CD4-positive, alpha-beta memory T cell (primary cell): Measurements from ENCODE around the gene CCDC110. TPM values are rescaled to one million over a fixed set of nuclear protein-coding genes. Genes with fewer than 3 reads are reported as not detected.
A peak's percentile ranks its signal among the peaks of the same experiment; 100 is the strongest.
"Not testable (repeated sequence)": the region's sequence is repeated elsewhere in the genome, so short reads cannot be mapped to it uniquely, and the experiment has no call there.

Experiments used
- CTCF ChIA-PET: fragments of 350-600 bp; sonication (Branson Sonifier 250); formaldehyde crosslinking; loops from one replicate; lab custom pipeline; 2021; ENCODE audit warnings: inconsistent platforms; ENCODE audit not compliant: partially characterized antibody; lab: Charles Lee
- POLR2A ChIA-PET: fragments of 350-600 bp; sonication (Branson Sonifier 250); formaldehyde crosslinking; loops from one replicate; lab custom pipeline; 2021; ENCODE audit not compliant: partially characterized antibody; lab: Charles Lee
- DNase-seq, 5 donors: peaks; one replicate each; pipeline versions ENCODE4 v3.0.0 to v3.0.0-alpha.2; 2020 to 2022; ENCODE audit warnings: mixed read lengths in 1 of 5
- H3K27ac ChIP-seq: one replicate; pipeline ENCODE4 v1.7.0; 2013; ENCODE audit warnings: low read depth, low read length
- H3K27me3 ChIP-seq: 2 replicates; pipeline ENCODE4 v1.7.0; 2013; ENCODE audit warnings: mild to moderate bottlenecking, low read length, moderate library complexity; ENCODE audit not compliant: insufficient read depth
- H3K36me3 ChIP-seq: 2 replicates; pipeline ENCODE4 v1.7.0; 2013; ENCODE audit warnings: mild to moderate bottlenecking, low read length, moderate library complexity; ENCODE audit not compliant: insufficient read depth
- H3K4me1 ChIP-seq: 2 replicates; pipeline ENCODE4 v1.7.0; 2013; ENCODE audit warnings: mild to moderate bottlenecking, low read length, moderate library complexity; ENCODE audit not compliant: insufficient read depth
- H3K4me3 ChIP-seq, 2 donors: one replicate each; pipeline ENCODE4 v1.7.0; 2013; ENCODE audit warnings: low read length in 2 of 2, mild to moderate bottlenecking in 1 of 2
- H3K9me3 ChIP-seq, 2 donors: one replicate each; pipeline ENCODE4 v1.7.0; 2013; ENCODE audit warnings: low read length in 2 of 2, control low read depth in 1 of 2; ENCODE audit not compliant: control insufficient read depth in 1 of 2
- H3K27ac Mint-ChIP-seq, 7 donors: one replicate each; pipeline ENCODE4 v1.8.0; 2020 to 2021; ENCODE audit warnings: mixed read lengths in 7 of 7, mild to moderate bottlenecking in 6 of 7, inconsistent platforms in 3 of 7, moderate library complexity in 3 of 7
- H3K27me3 Mint-ChIP-seq, 2 donors: one replicate each; pipeline ENCODE4 v1.8.0; 2020 to 2021; ENCODE audit warnings: mixed read lengths in 2 of 2
- H3K36me3 Mint-ChIP-seq, 2 donors: one replicate each; pipeline ENCODE4 v1.8.0; 2020 to 2021; ENCODE audit warnings: mixed read lengths in 2 of 2, inconsistent platforms in 1 of 2, mild to moderate bottlenecking in 1 of 2
- H3K4me1 Mint-ChIP-seq, 4 donors: one replicate each; pipeline ENCODE4 v1.8.0; 2020 to 2021; ENCODE audit warnings: mixed read lengths in 4 of 4, mild to moderate bottlenecking in 1 of 4
- H3K4me3 Mint-ChIP-seq, 8 donors: one replicate each; pipeline ENCODE4 v1.8.0; 2020 to 2021; ENCODE audit warnings: mixed read lengths in 8 of 8, mild to moderate bottlenecking in 7 of 8, moderate library complexity in 6 of 8, inconsistent platforms in 3 of 8
- H3K9me3 Mint-ChIP-seq, 8 donors: one replicate each; pipeline ENCODE4 v1.8.0; 2020 to 2021; ENCODE audit warnings: mixed read lengths in 8 of 8, mild to moderate bottlenecking in 5 of 8, inconsistent platforms in 3 of 8, moderate library complexity in 1 of 8
- intact Hi-C: fragments of 100-400 bp; cut with micrococcal nuclease; formaldehyde crosslinking; loops from one replicate; pipeline ENCODE4 v1.15.1; 2023
- polyA plus RNA-seq, 2 donors: library from polyadenylated mRNA; unstranded; fragments of 300-500 nt; fragmentation: Illumina TruSeq; gene quantifications; one replicate each; pipeline ENCODE4 v1.2.3, GENCODE V29; 2021
- total RNA-seq, 2 experiments: library from RNA; stranded (reverse); gene quantifications; one replicate each; pipeline ENCODE4 v1.2.3, GENCODE V29; 2021

CCDC110 gene
- total and polyA plus RNA-seq, 4 experiments from 2014 or later, result 0.19 to 0.90 (median 0.24) TPM; not detected in 1

DNA sequence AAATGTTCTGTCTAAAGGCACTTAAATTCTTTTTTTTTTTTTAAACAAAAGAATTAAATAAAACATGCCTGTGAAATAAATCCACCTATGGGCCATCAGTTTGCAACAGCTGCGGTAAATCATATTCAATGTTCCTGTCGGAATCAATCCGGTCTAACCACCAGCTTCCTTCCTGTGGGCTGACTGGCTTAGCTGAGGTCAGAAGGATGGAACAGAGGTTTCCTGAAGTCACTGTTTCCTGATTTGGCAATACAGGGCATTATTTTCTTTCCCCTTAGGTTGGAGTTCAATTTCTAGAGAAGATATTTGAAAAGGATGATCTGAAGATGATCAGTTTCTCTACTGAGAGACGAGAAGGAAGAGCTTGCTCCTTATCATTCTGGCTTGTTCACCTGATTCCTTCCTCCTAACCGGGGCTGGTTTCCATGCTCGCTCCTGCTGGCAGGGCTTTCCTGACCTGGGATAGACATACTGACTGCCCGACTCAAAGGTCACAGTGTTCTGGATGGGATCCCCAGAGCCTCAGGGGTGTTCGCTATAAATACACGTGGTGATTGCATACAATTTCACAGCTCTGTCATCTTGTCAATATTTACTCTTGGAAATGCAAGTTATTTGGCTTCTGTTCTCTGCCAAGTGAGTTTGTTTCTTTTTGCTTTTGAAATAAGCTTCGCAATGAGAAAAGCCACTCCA lies 42.1 kb upstream of the CCDC110 start:
- peaks cover 32 to 37% of the 10 kb centered on the region in 2 donors for H3K27me3 Mint-ChIP-seq
- peak overlapping the region in 7 of 8 donors; percentile 57 to 79 (median 71) for H3K4me3 Mint-ChIP-seq
- peaks cover 18% of the 10 kb centered on the region for H3K4me1 ChIP-seq
- no peaks in the 10 kb centered on the region for H3K9me3 ChIP-seq
- H3K36me3 Mint-ChIP-seq, result no peaks in the 10 kb centered on the region
- H3K27me3 ChIP-seq, result peaks cover 22% of the 10 kb centered on the region
- ChIA-PET POLR2A (no interaction called here), CTCF (interaction anchor here (0.5 kb wide), 1 partner anchor 1865 kb away, joined by 3 read pairs; no protein-coding TSS in a partner anchor)
- H3K4me3 ChIP-seq, result no peak overlapping the region
- peaks cover 0 to 5% (median under 1%) of the 10 kb centered on the region in 8 donors for H3K9me3 Mint-ChIP-seq
- no peak overlapping the region for H3K27ac ChIP-seq
- intact Hi-C loops, result no loop called here
- peak in 4 of 5 donors; percentile 25 to 40 (median 36) for DNase-seq
- H3K4me1 Mint-ChIP-seq, result peaks cover 13 to 20% (median 19%) of the 10 kb centered on the region in 4 donors
- H3K27ac Mint-ChIP-seq, result no peak overlapping the region
- H3K36me3 ChIP-seq, result no peaks in the 10 kb centered on the region

DNA sequence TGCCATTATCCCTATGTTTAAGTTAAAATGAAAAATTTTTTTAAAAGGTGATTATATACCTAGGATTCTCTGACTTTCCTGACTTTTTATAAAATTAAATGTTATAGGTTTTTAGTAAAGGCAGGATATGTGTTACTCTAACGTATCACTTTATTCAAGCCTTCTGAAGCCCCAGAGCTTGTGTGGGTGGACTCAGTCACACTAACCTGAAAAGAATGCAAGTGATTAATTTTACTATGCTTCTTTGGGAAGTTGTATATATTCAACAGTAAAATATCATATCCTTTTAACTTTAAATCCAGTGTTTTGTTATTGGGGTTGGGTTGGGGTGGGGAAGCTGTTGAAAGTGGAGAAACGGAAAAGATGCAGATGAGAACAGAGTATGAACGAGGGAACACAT lies 41.0 kb upstream of the CCDC110 start:
- Histone ChIP-seq H3K9me3 (no peaks in the 10 kb centered on the region), H3K27ac (no peak overlapping the region), H3K4me1 (peaks cover 18% of the 10 kb centered on the region), H3K36me3 (no peaks in the 10 kb centered on the region), H3K27me3 (peaks cover 22% of the 10 kb centered on the region), H3K4me3 (no peak overlapping the region)
- ChIA-PET CTCF (no interaction called here), POLR2A (no interaction called here)
- Mint-ChIP-seq H3K4me3 (peak overlapping the region in 2 of 8 donors; percentile 8 to 79), H3K27ac (no peak overlapping the region), H3K36me3 (no peaks in the 10 kb centered on the region), H3K27me3 (peaks cover 35 to 37% of the 10 kb centered on the region in 2 donors), H3K9me3 (peaks cover 0 to 5% (median 1%) of the 10 kb centered on the region in 8 donors), H3K4me1 (peaks cover 13 to 20% (median 19%) of the 10 kb centered on the region in 4 donors)
- intact Hi-C loops, result no loop called here
- no peak for DNase-seq

DNA sequence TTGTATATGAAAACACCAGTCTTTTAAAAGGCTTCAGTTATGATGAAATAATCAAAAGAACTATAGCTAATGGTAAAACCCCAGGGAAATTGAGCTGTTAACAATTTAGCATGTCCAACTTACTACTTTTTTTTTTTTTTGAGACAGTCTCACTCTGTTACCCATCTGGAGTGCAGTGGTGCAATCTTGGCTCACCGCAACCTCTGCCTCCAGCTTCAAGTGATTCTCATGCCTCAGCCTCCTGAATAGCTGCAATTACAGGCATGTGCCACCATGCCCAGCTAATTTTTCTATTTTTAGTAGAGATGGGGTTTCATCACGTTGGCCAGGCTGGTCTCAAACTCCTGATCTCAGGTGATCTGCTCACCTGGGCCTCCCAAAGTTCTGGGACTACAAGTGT lies 39.7 kb upstream of the CCDC110 start:
- intact Hi-C loops, CTCF ChIA-PET, H3K36me3 ChIP-seq, H3K9me3 ChIP-seq, H3K4me3 Mint-ChIP-seq, H3K27ac ChIP-seq, H3K27ac Mint-ChIP-seq, H3K4me3 ChIP-seq, DNase-seq, POLR2A ChIA-PET, H3K9me3 Mint-ChIP-seq, H3K36me3 Mint-ChIP-seq: not testable (repeated sequence)
- Mint-ChIP-seq H3K4me1 (peaks cover 13 to 20% (median 19%) of the 10 kb centered on the region in 4 donors), H3K27me3 (peaks cover 30 to 34% of the 10 kb centered on the region in 2 donors)
- H3K4me1 ChIP-seq, result peaks cover 18% of the 10 kb centered on the region
- peaks cover 22% of the 10 kb centered on the region for H3K27me3 ChIP-seq

GRCh38 chr4:185510806-185511205 lies 39.3 kb upstream of the CCDC110 start:
- peaks cover 18% of the 10 kb centered on the region for H3K4me1 ChIP-seq
- H3K27me3 ChIP-seq, result peaks cover 22% of the 10 kb centered on the region
- Mint-ChIP-seq H3K27ac (no peak overlapping the region), H3K9me3 (peaks cover 0 to 5% (median 1%) of the 10 kb centered on the region in 8 donors), H3K4me1 (peaks cover 13 to 20% (median 19%) of the 10 kb centered on the region in 4 donors), H3K27me3 (peaks cover 30 to 38% of the 10 kb centered on the region in 2 donors), H3K36me3 (no peaks in the 10 kb centered on the region), H3K4me3 (no peak overlapping the region)
- no peak overlapping the region for H3K27ac ChIP-seq
- intact Hi-C loops, result no loop called here
- POLR2A ChIA-PET, result no interaction called here
- CTCF ChIA-PET, result no interaction called here
- H3K4me3 ChIP-seq, result no peak overlapping the region
- H3K9me3 ChIP-seq, result no peaks in the 10 kb centered on the region
- H3K36me3 ChIP-seq, result no peaks in the 10 kb centered on the region
- no peak for DNase-seq

GRCh38 chr4:185508181-185508580 lies 36.6 kb upstream of the CCDC110 start:
- Mint-ChIP-seq H3K9me3 (peaks cover 0 to 3% (median 0%) of the 10 kb centered on the region in 8 donors), H3K36me3 (no peaks in the 10 kb centered on the region), H3K4me1 (peaks cover 3 to 7% (median 5%) of the 10 kb centered on the region in 4 donors), H3K27me3 (peaks cover 26 to 29% of the 10 kb centered on the region in 2 donors), H3K4me3 (no peak overlapping the region), H3K27ac (no peak overlapping the region)
- Histone ChIP-seq H3K4me3 (no peak overlapping the region), H3K9me3 (no peaks in the 10 kb centered on the region), H3K27ac (no peak overlapping the region), H3K36me3 (no peaks in the 10 kb centered on the region), H3K4me1 (peaks cover 7% of the 10 kb centered on the region), H3K27me3 (peaks cover 9% of the 10 kb centered on the region)
- ChIA-PET POLR2A (no interaction called here), CTCF (no interaction called here)
- DNase-seq, result no peak
- intact Hi-C loops, result no loop called here

DNA sequence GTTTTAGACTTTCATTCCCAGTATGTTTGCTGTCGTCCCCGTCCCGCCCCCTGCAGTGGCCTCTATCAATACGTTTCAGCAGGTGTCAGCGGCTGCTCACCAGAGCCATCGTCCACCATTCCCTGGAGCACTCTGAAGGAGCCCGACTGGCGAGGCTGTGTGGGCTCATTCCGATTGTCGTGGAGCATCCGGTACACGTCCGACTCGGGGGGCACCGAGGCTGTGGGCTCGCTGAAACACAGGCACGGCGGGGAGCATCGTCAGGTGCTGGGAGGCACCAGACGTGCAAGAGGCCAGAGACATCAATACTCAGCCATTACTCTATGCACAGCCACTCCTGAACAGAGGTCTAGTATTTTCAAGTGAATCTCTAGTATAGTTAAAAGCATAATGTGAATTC lies 34.9 kb upstream of the CCDC110 start:
- peaks cover 15 to 24% of the 10 kb centered on the region in 2 donors for H3K27me3 Mint-ChIP-seq
- Histone ChIP-seq H3K27ac (no peak overlapping the region), H3K4me3 (no peak overlapping the region), H3K27me3 (peaks cover 5% of the 10 kb centered on the region), H3K4me1 (no peaks in the 10 kb centered on the region), H3K36me3 (no peaks in the 10 kb centered on the region), H3K9me3 (no peaks in the 10 kb centered on the region)
- DNase-seq, result no peak
- ChIA-PET CTCF (no interaction called here), POLR2A (no interaction called here)
- intact Hi-C loops, result no loop called here
- no peak overlapping the region for H3K27ac Mint-ChIP-seq
- no peaks in the 10 kb centered on the region for H3K4me1 Mint-ChIP-seq
- peaks cover 0 to 5% (median 0%) of the 10 kb centered on the region in 8 donors for H3K9me3 Mint-ChIP-seq
- no peak overlapping the region for H3K4me3 Mint-ChIP-seq
- no peaks in the 10 kb centered on the region for H3K36me3 Mint-ChIP-seq

DNA sequence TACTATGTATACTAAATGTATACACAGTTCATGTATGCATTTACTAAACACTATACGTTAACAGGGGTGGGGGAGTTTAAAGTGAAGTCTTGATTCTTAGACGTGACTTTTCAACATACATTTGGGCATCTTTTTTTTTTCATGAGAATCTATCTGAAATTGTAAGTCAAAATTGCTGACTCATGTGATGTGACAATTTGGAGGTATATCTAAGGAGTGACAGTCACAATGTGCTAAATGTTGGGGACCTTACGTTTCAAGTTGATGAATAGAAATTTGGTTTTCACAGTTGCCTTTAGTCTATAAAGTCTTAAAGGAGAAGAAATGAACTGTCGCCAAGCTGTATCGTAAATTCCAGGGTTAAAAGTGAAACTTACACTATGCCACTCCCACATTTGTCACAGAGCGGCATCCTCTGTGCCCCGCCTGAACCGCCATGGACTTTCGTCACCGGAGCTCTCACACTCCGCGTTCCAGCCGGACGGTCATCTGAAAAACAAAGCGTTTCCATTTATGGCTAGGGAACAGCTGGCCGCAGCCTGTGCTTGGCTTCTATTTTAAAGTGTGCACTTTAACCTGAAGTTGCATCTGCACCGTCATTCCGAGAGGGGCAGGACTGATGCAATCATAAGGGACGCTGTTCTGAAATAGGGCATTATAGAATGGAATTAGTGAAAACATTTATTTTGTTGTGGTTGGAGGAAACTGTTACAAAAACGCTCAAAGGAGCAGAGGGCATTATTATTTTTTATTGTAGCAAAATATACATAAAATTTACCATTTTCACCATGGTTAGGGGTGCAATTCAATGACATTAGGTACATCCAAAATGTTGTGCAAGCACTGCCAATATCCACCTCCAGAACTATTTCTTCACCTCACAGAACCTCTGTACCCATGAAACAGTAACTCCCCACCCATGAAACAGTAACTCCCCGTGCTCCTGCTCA lies 32.8 kb upstream of the CCDC110 start:
- Mint-ChIP-seq H3K4me3 (no peak overlapping the region), H3K27me3 (peaks cover 19 to 21% of the 10 kb centered on the region in 2 donors), H3K36me3 (peaks cover 0 to 5% of the 10 kb centered on the region in 2 donors), H3K9me3 (peaks cover 0 to 10% (median 7%) of the 10 kb centered on the region in 8 donors), H3K27ac (no peak overlapping the region), H3K4me1 (no peaks in the 10 kb centered on the region)
- intact Hi-C loops, result no loop called here
- no peaks in the 10 kb centered on the region for H3K4me1 ChIP-seq
- no peaks in the 10 kb centered on the region for H3K36me3 ChIP-seq
- no peak overlapping the region for H3K27ac ChIP-seq
- ChIA-PET CTCF (no interaction called here), POLR2A (no interaction called here)
- H3K9me3 ChIP-seq, result no peaks in the 10 kb centered on the region
- no peak for DNase-seq
- no peak overlapping the region for H3K4me3 ChIP-seq
- H3K27me3 ChIP-seq, result no peaks in the 10 kb centered on the region
